Germinal center (tissue), 1 donor: Measurements from ENCODE around the gene EFCAB8.

Experiments used
- DNase-seq: peaks from one replicate; pipeline ENCODE4 v3.0.0; 2012; ENCODE audit warnings: mixed read lengths, low spot score

The EFCAB8 gene

GRCh38 chr20:33007376-33008335 is 148.9 kb downstream of the EFCAB8 start, which contains the start of gene BPIFB2:
Gene BPIFB2 (plus strand): TSS chr20:33007704. CDS start chr20:33008575, 871 bp downstream.
- DNase-seq, result no peak

GRCh38 chr20:33008336-33009213 is 149.9 kb downstream of the EFCAB8 start:
- no peak for DNase-seq

GRCh38 chr20:33009214-33010132 is 150.8 kb downstream of the EFCAB8 start:
- no peak for DNase-seq

- no peak for DNase-seq
These were observed 151.4 kb downstream of the EFCAB8 start for GRCh38 chr20:33010133-33010504.

GRCh38 chr20:33010674-33011449 is 152.1 kb downstream of the EFCAB8 start:
- no peak for DNase-seq
